ENCODE results near the gene TPBGL.

The TPBGL gene

DNA sequence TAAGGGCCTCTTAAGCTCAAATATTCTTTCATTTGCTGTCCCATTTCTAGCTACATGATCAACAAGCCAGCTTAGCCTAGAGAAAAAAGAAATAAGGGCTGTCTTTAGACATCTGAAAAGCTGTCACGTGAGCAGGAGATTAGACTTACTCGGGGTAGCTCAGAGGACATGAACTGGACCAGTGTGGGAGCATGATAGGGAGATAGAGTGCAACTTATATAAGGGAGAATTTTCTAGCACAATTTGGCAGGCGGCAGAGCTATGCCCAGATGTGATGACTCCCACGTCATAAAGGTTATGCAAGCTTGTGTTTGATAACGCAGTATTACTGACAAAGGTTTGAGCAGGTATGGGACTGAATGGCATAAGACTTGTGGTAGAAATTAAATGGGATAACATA, 28.2 kb upstream of the TPBGL start:
- DNase-seq (ENCODE audit: low spot score) = no peak

DNA sequence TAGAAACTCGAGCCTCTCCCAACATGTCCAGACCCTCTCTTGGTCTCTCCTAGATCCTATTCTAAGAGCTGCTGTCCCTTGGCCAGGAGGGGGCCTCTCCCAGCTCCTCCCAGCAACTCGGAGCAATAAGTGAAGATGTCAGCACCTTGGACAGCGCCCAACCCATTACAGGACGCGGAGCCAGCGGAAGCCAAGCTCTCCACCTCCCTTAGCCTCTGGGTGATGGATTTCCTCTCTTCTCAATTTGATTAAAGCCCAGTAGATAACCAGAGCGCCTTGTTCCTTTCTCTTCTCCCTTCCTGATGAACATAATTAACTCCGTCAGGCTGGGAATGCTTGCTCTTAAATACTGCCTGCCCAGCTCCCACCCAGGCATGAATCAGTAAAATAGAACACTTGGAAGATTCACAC, 26.2 kb upstream of the TPBGL start:
- peak; percentile 92 for DNase-seq (ENCODE audit: low spot score)

DNA sequence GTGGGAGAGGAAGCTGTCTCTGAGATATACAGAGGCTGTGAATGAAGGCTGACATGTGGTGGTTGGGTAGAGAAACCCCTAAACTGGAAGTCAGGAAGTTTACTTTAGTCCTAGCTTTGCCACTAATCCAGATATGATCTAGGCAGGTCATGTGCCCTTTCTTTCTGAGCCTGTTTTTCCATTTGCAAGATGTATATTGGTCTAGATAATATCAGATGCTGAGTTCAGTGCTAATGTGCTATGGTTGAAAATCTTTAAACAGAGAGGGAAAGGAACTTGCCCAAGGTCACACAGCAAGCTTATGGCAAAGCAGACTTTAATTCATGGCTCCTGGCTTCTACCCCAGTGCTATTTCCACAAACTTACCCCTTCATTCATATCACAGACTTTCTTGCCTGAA, 25.7 kb upstream of the TPBGL start:
- DNase-seq (ENCODE audit: low spot score) = no peak

DNA sequence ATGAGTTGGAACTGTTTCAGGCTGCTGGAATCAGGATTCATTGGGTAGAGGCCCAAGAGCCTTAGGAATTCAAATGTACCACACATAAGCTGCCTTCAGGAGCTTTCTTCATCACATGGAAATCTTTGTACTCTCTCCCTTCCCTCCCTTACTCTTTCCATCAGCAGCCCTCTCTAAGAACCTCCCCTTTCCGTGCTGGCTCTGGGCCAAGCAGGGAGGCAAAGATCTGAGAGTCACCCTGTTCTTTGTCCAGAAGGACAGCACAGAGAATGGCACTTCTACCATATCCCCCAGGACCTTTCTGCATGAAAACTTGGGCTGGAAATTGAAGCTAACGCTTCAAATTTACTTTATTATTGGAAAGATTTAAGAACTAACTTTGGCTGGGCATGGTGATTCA, 20.7 kb upstream of the TPBGL start:
- DNase-seq (ENCODE audit: low spot score) = no peak

DNA sequence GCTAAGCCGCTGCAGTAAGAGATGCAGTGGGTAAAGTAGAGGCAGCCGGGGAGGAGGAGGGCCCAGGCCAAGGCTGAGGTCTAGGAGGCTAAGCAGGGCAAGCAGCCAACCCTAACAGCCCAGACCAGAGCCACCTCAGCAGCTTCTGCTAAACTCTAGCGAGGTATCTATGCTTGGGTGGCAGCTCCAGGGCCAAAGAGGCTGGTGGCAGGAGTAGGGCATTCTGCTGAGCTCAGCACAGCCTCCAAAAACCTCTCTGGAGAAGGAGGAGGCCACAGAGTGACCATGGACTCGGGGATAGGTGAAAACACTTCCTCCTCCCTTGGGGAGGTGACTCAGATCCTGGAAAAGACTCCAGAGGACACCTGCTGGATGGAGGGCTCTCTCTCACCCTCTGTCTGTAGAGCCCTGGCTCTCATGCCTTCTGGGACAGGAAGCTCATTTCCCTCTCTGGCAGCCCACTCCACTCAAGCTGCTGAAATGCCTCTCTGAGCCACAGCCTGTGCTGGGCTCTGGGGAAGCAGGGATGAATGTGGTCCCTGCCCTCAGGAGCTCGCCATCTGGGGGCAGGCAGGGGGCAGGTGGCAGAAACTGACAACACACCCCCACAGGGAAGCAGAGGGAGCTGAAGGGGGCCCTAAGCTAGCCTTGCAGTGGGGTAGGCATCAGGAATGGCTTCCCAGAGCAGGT, 16.5 kb upstream of the TPBGL start:
- no peak for DNase-seq (ENCODE audit: low spot score)

DNA sequence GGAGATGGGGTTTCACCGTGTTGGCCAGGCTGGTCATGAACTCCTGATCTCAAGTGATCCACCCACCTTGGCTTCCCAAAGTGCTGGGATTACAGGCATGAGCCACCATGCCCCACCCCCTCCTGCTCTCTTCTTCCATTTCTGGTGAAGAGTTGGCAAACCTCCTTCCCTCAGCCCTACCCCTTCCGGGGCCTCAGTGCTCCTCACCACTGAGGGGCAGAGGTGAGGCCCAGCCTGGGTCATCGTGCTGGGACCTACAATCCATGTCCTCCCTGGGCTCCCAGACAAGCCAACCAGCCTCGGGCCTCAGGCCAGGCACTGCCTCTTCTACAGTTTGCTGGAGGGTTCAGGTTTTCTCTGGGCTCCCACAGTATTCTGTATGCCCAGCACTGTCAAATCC, 14.8 kb upstream of the TPBGL start:
- no peak for DNase-seq (ENCODE audit: low spot score)

DNA sequence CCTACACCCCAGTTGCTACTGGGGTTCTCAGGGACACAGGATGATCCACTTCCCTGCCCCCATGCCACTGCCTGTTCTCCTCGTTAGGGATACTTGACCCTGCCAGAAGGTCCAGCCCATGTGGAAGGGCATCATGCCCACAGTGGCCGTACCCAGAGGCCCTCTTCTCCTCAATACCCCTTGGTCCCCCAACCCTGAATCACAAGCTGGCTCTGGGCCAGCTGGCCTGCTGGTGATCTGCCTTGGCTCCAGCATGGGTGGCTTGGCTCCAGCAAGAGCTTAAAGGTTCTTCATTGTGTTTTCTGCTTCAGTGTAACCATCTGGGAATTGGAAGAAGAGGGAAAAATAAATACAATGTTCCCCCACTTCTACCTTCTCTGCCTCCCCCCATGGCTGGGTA, 11.1 kb upstream of the TPBGL start:
- no peak for DNase-seq (ENCODE audit: low spot score)

DNA sequence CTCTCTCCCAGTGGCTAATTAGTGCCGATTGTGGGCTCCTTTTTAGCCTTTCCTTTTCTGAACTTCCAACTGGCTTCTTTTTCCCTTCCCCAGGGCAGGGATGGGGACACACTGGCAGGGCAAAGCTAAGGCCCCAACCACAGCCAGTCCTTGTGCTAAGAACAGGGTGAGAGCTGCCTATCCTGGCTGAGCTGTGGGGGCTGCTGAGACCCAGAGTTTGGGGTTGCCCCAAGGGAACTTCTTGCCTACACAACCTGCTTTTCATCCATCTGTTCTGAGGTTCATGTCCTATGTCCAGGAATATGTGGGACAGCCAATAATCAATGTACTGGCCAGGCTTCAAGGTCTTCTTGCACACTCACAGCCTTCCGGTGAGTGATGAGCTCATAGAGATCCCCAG, 10.0 kb upstream of the TPBGL start:
- DNase-seq (ENCODE audit: low spot score) = no peak

DNA sequence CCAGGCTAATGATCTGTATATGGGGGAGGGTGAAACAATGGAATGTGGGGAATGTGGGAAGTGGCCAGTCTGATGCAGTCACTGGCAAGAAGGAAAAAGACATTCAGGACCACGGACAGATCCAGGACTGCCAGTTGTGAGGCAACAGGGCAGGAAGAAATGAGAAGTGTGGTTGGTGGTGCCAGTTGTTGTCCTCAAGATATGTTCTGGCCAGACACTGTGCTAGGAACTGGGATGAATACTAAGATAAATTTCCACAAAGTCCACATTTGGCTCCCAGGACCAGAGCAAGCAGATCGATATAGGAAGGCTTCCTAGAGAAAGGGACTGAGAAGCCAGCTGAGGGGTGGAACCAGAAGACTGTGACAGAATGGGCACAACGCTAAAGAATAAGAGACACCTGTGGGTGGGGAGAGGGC, 6.8 kb upstream of the TPBGL start:
- peak; percentile 72 for DNase-seq (ENCODE audit: low spot score)

DNA sequence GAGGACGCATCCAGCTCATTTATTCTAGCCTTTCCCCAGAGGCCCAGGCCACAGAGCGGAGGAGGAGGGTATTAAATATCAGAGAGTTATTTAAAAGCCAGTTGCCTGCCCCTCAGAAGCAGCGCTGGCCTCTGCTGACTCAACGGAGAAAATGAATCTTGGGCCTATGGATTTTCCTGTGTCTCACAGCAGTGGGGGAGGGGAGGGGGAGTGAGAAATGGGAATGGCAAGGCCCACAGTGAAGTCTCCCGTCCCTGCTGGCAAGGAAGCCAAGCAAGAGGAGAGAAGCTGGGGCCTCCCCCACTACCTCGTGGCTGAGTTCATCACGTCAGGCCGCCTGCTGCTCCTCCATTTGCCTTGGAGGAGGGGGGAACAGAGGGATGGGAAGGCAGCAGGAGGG, 4.5 kb upstream of the TPBGL start:
- DNase-seq (ENCODE audit: low spot score) = no peak

DNA sequence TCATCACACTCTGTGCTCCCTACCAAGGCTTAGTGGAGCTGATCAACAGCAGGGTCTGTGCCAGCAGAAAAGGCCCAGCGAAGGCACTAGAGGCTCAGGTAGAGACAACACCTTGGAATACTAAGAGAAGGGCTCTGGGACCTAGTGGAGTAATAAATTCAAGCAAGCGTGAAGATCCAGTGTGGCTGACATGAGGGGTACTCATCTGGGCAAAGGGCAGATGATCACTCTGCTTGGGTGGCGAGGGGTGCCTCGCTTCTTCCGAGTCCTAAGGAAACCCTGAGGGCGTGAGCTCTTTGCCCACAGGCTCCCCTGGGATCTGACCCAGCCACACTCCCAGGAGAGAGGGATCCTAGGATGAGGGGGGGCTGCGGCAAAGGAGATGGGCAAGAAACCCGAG, 3.5 kb upstream of the TPBGL start:
- no peak for DNase-seq (ENCODE audit: low spot score)

DNA sequence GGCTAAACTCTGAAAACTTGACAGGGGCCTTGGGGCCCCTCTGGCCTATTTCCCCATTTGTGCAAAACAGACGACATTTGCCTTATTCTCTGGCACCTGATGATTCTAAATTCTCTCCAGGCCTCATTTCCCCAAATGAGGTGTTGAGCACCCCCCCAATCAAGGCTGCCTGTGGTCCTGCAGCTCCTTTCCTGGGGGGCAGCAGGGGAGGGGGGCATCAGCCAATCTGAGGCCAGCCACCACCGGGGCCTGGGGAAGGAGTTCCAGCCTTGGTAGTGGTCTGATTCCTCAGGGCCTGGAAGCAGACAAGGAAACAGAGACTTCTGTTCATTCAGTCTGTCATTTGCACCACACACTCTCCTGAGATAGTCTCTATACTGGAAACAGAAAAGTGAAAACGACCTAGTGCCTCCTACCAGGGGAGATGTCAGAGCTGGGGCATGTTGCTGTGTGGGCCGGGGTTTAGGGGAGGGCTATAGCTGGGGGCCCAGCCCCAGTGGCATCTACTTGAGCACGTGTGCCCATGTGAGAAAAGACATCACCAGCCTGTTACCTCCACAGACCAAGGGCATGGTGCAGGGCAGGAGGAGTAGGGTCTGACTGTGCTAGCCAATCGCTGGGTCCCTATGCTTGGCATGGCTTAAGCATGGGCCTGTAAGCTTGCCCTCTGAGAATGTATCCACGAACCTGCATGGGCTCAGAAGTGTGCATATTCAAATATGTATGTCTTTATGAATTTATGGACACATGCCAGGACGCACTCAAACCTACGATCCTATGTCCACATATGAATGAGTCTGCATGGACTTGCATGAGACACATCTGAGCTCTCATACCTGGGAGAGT, 1.8 kb upstream of the TPBGL start:
- DNase-seq (ENCODE audit: low spot score) = no peak

DNA sequence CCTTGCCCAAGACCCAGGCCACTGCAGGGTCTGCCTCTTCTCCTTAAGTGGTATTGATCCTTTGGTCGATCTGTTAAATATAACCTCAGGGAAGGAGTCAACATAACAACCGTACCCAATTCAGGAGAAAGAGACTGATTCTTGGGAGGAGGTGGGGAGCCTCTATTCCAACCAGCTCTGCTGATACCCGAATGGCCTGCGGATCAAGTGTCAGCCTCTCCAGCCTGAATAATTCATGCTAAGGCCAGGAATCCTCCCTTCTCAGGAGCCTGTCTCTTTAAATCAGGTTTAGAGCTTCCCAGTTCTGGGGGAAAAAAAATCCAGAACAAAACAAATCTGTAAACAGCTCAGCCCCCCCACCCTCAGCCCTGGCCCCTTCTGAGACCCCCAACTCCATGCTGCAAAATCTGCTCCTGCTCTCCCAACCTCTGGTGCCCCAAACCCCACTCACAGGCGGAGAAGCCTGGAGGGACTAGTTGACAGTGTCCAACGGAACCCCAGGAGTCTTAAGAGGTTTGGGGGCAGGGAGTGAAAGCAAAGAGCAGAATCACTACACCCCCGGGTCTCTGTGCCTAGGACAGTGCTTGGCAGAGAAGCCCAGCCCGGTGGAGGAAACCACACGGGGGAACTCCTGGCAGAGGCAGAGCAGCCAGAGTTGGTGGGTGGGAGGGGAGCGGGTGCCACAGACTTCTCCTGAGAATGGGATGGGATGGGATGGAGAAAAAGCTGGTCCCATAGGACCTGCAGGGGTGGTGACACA, 863 bp upstream of the TPBGL start:
- no peak for DNase-seq (ENCODE audit: low spot score)

DNA sequence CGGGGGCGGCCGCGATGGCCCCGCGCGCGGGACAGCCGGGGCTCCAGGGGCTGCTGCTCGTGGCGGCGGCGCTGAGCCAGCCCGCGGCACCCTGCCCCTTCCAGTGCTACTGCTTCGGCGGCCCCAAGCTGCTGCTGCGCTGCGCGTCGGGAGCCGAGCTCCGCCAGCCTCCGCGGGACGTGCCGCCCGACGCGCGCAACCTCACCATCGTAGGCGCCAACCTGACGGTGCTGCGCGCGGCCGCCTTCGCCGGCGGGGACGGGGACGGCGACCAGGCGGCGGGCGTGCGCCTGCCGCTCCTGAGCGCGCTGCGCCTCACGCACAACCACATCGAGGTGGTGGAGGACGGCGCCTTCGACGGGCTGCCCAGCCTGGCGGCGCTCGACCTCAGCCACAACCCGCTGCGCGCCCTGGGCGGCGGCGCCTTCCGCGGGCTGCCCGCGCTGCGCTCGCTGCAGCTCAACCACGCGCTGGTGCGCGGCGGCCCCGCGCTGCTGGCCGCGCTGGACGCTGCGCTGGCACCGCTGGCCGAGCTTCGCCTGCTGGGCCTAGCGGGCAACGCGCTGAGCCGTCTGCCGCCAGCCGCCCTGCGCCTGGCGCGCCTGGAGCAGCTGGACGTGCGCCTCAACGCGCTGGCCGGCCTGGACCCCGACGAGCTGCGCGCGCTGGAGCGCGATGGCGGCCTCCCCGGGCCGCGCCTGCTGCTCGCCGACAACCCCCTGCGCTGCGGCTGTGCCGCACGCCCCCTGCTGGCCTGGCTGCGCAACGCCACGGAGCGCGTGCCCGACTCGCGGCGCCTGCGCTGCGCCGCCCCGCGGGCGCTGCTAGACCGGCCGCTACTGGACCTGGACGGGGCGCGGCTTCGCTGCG, 697 bp downstream of the TPBGL start:
- DNase-seq (ENCODE audit: low spot score) = peak; percentile 95

DNA sequence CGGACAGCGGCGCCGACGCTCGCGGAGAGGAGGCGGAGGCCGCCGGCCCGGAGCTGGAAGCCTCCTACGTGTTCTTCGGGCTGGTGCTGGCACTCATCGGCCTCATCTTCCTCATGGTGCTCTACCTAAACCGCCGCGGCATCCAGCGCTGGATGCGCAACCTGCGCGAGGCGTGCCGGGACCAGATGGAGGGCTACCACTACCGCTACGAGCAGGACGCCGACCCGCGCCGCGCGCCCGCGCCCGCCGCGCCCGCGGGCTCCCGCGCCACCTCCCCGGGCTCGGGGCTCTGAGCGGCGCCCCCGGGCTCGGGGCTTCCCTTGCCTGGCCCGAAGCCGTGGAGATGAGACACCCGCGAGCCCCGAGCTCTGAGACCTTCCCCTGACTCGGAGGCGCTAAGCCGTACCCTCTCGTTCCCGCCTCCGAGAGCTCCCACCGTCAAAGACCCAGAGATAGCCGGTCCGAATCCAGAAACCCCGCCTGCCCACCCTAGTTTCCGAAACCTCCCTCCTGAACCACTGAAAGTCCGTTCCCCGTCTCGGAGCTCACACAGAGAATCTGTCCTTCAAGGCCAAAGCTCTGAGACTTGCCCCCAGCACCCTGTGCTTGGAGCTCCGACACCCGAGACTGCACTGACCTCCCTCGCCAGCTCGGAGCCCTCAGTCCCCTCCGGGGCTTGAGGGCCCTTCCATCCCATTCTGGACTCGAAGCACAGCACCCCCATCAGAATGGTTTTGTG, 1.5 kb downstream of the TPBGL start:
- peak; percentile 65 for DNase-seq (ENCODE audit: low spot score)

DNA sequence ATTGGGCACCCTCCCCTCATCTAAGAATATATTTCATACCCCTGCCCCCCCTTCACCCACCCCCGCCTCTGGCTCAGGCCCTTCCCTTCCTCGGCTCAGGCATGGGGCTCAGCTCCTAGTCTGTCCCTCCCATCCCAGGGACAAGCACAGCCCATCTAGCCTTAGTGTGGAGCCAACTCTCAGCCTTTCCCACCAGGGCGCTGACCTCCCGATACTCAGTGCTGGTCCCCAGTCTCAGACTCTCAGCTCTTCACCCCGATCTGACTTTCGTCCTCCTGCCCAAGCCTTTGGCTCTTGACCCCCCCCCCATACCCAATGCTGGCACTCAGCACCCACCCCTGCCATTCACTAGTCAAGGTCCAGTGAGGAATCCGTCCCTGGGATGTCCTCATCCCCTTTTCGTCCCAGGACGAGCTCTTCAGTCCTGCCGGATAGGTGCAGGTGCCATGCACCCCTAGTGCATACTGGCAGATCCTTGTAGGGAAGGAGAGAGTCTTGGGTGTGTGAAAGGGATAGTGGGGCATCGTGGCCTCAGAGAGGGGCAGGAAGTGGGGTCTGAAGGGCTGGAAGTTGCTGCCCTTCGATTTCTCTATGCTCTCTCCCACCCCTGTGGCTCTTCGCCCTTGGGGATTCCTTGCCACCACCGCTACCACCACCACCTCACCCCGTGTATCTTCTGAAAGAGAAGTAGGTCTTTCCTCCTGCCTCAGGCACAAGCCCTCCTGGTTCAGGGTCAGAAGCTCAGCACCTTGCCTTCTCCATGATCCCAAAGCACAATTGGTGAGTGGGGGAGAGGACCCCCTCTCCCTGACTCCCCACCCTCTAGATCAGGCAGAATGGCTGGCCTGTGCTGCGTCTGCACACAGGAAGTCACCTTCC, 2.4 kb downstream of the TPBGL start:
- DNase-seq (ENCODE audit: low spot score) = no peak

DNA sequence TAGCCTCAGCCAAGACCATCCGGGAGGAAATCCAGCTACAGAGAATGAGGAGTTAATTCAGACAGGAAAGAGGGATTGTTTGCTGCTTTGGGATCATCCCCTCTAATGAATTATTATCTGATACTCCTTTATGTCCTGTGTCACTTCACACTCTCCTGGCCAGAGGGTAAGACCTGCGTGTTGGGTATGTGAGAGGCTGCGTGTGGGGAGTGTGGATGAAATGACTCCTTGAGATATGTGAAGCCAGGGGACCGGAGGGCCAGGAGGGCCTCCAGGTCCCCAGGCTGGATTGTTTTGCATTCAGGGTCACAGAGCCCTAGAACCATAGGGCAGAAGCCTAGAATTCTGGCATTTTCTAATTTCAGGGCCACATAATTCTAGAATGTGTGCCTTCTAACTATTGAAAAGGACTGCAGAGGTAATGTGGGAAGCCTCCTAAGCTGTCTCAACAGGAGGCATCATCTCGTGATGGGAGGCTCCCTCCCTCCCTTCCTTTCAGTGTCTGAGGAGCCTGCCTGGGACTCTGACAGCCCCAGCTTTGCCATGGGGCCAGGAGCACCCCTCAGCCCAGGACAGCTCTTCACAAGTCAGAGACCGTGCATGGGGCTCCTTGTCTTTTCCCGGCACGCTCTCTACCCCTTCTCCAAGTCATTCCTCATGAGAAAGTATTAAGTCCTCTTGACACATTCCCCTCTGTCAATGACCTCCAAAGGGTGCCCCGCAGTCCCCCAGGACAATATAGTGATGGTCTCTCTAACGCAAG, 3.7 kb downstream of the TPBGL start:
- no peak for DNase-seq (ENCODE audit: low spot score)

DNA sequence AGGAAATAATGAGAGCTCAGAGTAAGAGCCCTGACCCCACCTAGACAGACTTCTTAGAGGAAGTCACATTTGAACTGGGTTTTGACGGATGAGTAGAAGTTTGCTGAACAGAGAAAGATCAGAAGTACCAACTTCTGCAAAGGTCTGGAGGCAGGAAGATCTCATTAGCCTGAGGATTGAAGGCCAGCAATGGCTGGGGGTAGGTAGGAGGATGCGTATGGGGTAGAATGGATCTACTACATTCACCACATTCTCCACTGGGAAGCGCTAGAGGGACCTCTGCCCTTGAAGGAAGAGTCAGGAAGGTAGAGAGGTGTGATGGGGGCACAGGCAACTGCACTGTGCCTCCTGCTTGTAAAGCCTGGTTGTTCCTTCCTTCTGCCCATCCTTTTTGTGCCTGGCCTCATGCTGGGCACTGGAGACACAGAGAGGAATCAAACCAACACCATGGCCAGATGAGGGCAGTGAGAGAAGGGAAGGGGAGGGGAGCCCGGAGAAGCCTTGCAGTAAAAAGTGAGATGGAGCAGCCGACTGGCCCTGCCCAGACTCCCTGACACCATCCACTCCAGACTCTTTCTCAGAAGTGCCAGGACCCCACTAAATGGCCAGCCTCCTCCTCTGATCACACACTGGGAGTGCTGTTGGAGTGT, 4.9 kb downstream of the TPBGL start:
- DNase-seq (ENCODE audit: low spot score) = no peak

Measured in ecto neural progenitor cell (in vitro differentiated cells).